ENCODE measurements around the gene ISG15. TPM values are rescaled to one million over a fixed set of nuclear protein-coding genes. Genes with fewer than 3 reads are reported as not detected.

Gene ISG15
- total and polyA plus RNA-seq, 2 of the 13 experiments (the other 11 are each of a cell fraction or from before 2014, with no cell fraction given), result 42.1 to 54.9 TPM

GRCh38 chr1:1063261-1063944 is 50.1 kb downstream of the ISG15 start (continued):
- TF ChIP-seq ZNF839 (CRISPR knock-in tag; IDR thresholded peaks at IDR 0.05; ENCODE audit: borderline replicate concordance) (0 out of 2 replicates have a peak, but pooled peaks have one; percentile 31), NFYC (CRISPR knock-in tag; IDR thresholded peaks at IDR 0.05) (no peak), HNRNPL (IDR thresholded peaks at IDR 0.05; ENCODE audit: low read depth, low read length) (no peak), SRSF9 (IDR thresholded peaks at IDR 0.05; ENCODE audit: borderline replicate concordance, insufficient read depth, low read depth, low read length, poor library complexity, severe bottlenecking) (no peak), PTBP1 (IDR thresholded peaks at IDR 0.05; ENCODE audit: low read depth, low read length, poor library complexity, severe bottlenecking) (no peak), ZNF496 (CRISPR knock-in tag; IDR thresholded peaks at IDR 0.05; ENCODE audit: insufficient replicate concordance) (no peak), PAX8 (CRISPR knock-in tag; IDR thresholded peaks at IDR 0.05; ENCODE audit: borderline replicate concordance) (no peak), CBX1 (IDR thresholded peaks at IDR 0.05; ENCODE audit: low read depth) (no peak), STAT5B (CRISPR knock-in tag; IDR thresholded peaks at IDR 0.05) (no peak), ZFP62 (CRISPR knock-in tag; IDR thresholded peaks at IDR 0.05) (no peak), KMT2B (CRISPR knock-in tag; IDR thresholded peaks at IDR 0.05) (no peak), KAT7 (CRISPR knock-in tag; IDR thresholded peaks at IDR 0.05; ENCODE audit: borderline replicate concordance) (no peak), ZBTB42 (CRISPR knock-in tag; IDR thresholded peaks at IDR 0.05) (no peak), EZH2 (conservative IDR thresholded peaks at IDR 0.05; ENCODE audit: low read depth, low read length) (no peak), ZFAT (CRISPR knock-in tag; conservative IDR thresholded peaks at IDR 0.05) (no peak), BATF2 (CRISPR knock-in tag; IDR thresholded peaks at IDR 0.05) (no peak), ZNF543 (CRISPR knock-in tag; IDR thresholded peaks at IDR 0.05) (no peak), ZNF660 (CRISPR knock-in tag; IDR thresholded peaks at IDR 0.05; ENCODE audit: borderline replicate concordance, low read depth) (no peak), CREM (IDR thresholded peaks at IDR 0.05) (no peak), CREM (CRISPR knock-in tag; IDR thresholded peaks at IDR 0.05) (no peak), AGO2 (optimal IDR thresholded peaks at IDR 0.05; ENCODE audit: low read depth, low read length) (peak; percentile 32), ARID2 (CRISPR knock-in tag; IDR thresholded peaks at IDR 0.05; ENCODE audit: borderline replicate concordance) (no peak), PRDM10 (CRISPR knock-in tag; IDR thresholded peaks at IDR 0.05; ENCODE audit: low read depth) (no peak), FOXK1 (CRISPR knock-in tag; IDR thresholded peaks at IDR 0.05; ENCODE audit: borderline replicate concordance, low read depth) (no peak), ETV6 (CRISPR knock-in tag; conservative IDR thresholded peaks at IDR 0.05) (no peak)
- TF ChIP-seq, protein P1, sequence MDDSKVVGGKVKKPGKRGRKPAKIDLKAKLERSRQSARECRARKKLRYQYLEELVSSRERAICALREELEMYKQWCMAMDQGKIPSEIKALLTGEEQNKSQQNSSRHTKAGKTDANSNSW (CRISPR knock-in tag; IDR thresholded peaks at IDR 0.05; ENCODE audit: borderline replicate concordance), result no peak
- TF ChIP-seq, protein P2, sequence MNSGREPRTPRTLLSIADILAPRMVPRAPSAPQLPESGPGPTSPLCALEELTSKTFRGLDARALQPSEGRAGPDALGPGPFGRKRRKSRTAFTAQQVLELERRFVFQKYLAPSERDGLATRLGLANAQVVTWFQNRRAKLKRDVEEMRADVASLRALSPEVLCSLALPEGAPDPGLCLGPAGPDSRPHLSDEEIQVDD (CRISPR knock-in tag; IDR thresholded peaks at IDR 0.05; ENCODE audit: borderline replicate concordance), result no peak

Measured in HepG2 (cell line).